ENCODE data around the gene PNPLA8.
"Not testable (repeated sequence)": the region's sequence is repeated elsewhere in the genome, so short reads cannot be mapped to it uniquely, and the experiment has no call there.

PNPLA8 gene

DNA sequence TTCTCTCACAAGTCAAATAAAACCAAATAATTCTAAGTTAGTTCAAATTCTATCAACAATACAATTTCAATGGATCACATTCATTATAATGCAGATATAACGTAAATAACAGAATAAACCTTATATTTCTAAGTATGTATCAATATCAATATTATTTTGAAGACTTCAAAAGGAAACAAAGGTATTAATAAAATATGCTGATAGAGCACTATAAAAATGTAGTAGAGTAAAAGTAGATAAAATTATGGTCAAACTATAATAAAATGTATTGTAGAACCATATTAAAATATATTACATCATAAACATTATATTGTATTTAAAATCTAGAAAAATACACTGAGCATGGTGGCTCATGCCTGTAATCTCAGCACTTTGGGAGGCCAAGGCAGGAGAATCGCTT lies 46.2 kb downstream of the PNPLA8 start:
- peak; percentile 65 for FAIRE-seq

DNA sequence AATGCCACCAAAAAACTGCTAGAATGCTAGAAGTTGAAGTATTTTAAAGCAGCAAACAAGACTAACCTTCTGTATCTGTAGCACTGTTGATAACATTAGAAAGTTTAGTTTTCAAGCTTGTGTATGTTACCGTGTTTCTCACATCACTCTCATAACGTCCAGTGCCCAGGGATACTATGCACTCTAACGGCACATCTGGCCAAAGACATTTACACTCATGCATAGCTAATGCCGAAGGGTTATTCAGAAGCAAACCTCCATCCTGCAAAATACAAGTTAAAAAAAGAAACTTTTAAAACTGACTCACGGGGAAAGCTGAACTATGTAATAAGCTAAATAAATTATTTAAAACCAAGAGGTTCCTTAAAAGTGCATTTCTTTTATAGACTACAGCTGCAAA lies 46.8 kb downstream of the PNPLA8 start:
- no peak for FAIRE-seq
- no peak for DNase-seq (ENCODE audit: low spot score)

More for the DNA sequence above, 46.2 kb downstream of the PNPLA8 start:
- DNase-seq (ENCODE audit: low spot score), result no peak

DNA sequence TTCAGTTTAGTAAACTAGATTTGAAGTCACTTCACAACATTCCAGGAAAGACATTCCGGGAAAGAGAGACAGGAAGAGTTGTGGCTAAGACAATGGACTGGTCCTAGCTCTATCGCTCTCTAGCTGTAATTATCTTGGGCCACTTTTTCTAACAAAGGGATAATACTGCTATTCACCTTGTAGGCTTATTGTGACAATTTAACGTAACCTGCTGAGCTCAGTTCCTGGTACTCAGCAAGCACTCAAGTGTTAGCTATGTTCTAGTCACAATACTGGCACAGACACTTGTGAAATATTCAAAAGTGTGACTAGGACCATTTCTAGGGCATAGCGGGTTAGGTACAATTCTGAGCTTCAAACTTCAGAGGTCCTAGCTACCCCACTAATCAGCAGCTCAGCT lies 57.7 kb downstream of the PNPLA8 start:
- FAIRE-seq, result no peak
- DNase-seq (ENCODE audit: low spot score), result no peak

DNA sequence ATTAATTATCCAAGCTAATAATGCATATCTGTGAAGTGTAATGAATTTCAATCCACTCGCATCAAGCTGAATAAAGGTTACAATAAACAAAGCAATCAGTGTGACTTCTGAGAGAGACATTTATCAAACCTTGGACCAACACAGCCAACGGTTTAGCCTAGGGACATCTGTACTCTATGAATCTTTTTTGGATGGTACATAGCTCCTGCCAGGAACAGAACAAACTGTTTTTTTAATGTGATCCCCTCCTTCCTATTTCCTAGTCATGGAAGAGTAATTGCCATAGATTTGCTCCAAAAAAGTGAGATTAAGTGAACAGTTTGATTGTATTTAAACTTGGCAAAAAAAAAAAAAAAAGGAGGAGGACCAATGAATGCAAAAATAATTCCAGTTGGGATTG lies 58.5 kb downstream of the PNPLA8 start:
- FAIRE-seq (no peak), DNase-seq (ENCODE audit: low spot score) (no peak)

DNA sequence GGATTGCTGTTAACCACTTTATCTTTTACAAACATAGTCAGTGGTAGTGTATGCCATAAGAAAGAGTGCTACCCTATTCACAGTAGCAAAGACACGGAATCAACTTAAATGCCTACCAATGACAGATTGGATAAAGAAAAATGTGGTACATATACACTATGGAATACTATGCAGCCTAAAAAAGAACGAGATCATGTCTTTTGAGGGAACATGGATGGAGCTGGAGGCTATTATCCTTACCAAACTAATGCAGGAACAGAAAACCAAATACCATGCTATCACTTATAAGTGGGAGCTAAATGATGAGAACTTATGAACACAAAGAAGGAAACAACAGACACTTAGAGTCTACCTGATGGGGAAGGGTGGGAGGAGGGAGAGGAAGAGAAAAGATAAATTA lies 59.6 kb downstream of the PNPLA8 start:
- DNase-seq (ENCODE audit: low spot score); FAIRE-seq: not testable (repeated sequence)

DNA sequence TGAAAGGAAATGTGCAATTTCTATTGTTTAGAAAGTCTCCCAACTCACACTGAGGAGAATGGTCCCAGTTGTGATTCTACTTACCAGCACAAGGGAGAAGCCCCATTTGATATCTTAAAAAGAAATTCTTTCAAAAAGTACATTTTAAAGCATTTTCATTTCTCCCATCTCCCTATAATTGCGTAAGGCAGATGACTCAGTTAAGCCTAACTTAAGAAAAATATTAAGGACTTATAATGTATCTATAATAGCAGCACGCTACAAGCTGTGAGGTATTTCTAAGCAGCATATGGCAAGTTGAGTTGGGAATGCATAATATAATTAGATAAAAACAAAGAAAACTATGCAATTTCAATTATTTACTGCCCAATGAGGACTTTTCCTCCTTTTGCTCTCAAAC lies 61.2 kb downstream of the PNPLA8 start:
- DNase-seq (ENCODE audit: low spot score), result no peak
- no peak for FAIRE-seq

DNA sequence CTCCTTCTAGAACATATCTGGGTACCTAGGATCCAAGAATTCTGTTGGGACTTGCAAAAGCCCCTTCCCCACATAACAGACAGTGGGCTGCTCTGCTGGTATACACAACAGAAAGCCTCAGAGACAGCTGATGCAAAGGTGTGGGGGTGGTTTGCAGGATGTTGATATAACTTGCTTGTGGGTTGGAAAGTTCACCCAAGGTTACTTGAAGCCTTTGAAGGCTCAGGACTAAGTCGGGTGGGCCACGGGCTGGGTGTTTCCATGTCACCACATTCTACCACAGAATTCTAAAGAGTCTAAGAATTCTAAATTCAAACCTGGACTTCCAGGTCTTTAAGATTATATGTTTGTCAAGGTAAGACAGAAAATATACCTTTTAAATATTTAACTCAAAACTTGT lies 62.3 kb downstream of the PNPLA8 start:
- FAIRE-seq, result no peak

DNA sequence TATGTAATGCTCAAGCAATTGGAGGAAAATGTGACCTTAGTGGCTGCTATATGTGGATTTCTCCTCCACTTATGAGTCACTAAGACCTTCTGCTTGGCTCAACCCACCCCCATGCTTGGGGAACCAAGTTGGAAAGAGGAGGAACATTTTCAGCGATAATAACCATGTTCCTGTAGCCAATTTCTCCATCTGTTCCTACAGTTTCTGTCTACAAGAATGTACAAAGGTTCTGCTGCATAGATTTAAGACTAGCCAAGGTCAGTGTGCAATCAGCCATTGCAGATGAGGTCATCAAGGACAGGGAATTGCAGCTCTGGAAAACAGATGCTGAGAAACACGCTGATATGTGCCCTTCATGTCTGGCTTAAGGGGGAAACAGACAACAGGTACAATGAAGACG lies 64.1 kb downstream of the PNPLA8 start:
- FAIRE-seq (peak; percentile 76), DNase-seq (ENCODE audit: low spot score) (peak; percentile 56)

More for the DNA sequence above, 62.3 kb downstream of the PNPLA8 start:
- no peak for DNase-seq (ENCODE audit: low spot score)

DNA sequence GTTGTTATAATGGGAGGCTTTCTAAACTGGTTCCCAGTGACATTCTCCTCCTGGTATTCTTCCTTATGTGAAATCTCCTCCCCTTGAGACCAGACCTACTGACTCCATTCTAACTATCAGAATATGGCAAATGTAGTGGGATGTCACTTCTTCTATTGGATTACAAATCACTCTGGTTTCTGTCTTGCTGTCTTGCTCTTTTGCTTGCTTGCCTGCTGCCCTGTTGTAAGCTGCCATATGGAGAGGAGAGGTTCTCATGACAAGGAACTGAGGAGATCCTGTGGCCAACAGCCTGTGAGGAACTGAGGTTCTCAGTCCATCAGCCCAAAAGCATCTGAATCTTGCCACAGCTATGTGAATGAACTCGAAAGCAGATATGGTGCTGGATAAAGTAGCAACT lies 65.0 kb downstream of the PNPLA8 start:
- no peak for FAIRE-seq

DNA sequence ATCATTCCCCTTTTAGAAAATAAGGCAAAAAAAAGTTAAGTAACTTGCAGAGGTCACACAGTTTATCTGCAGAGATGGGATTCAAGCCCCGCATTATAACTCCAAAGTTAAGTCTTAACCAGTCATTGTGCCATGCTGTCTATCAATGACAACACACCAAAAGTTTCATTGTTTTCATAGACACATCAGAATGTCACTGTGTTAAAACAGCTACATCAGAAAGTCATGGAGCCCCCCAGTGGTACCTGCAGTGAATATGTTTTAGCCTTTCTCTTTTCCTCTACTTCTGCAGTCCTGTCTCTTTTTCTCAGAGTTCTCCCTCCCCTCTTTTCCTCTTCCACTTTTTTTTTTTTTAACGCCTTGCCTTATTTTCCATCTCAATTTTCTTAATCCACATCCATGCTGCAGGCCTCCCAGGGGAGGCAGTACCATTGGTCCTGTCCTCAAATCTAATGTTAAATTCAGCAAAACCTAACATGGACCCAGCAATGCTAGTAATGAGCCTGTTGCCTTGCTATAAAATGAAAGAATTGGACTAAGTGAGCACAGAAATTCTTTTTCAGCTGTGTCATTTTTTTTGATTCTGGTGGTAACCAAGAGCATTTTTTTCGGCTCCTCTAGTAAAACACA lies 65.9 kb downstream of the PNPLA8 start:
- DNase-seq (ENCODE audit: low spot score) (peak; percentile 43), FAIRE-seq (peak; percentile 71)

More for the DNA sequence above, 65.0 kb downstream of the PNPLA8 start:
- no peak for DNase-seq (ENCODE audit: low spot score)

DNA sequence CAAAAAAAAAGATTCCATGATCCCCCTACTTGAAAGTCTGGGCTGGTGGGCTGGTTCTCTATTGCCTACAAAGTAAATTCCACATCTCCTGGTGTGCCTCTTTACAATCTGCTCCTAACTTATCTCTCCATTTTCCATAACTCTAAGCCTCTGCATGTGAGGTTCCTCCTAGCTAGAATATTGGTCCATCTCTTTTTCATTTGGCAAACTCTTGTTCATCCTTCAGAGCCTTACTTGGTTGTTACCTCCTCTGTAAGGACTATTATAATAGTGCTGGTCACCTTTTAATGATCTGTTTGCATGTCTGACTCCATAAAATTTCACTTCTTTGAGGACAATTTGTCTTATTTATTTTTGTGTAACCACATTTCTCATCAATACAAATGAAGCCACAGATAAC lies 68.1 kb downstream of the PNPLA8 start:
- FAIRE-seq (no peak), DNase-seq (ENCODE audit: low spot score) (no peak)

DNA sequence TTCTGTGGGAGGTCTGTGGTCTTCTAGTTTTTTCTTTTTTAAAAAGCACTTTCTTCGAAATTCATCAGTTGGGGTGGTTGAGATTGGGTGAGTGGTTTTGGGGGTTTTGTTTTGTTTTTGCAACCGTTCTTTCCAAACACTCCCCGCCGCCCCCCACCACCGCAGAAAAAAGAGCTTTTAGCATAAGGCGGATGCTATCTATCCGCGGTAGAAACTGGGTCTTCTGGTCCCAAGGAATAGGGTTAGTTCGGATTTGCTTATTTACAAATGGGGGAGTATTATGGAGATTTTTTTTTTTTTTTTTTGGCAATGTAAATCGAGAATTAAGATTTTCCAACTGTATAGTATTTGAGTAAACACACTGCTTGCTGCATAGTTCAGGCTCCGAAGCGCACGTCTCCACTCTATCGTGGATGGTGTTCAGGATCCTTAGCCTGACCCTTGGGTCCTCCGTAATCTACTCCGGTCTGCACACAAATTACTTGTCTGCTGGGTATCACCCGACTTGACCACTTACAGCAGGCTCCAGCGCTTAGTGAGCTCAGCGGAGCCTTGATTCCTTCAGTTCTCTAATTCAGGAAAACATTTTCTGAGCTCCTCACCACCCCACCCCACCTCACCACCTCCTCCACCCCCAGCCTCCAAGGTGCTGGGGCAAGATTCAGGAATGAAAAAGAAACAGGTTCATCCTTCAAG lies 68.9 kb downstream of the PNPLA8 start:
- no peak for DNase-seq (ENCODE audit: low spot score)
- FAIRE-seq, result no peak

DNA sequence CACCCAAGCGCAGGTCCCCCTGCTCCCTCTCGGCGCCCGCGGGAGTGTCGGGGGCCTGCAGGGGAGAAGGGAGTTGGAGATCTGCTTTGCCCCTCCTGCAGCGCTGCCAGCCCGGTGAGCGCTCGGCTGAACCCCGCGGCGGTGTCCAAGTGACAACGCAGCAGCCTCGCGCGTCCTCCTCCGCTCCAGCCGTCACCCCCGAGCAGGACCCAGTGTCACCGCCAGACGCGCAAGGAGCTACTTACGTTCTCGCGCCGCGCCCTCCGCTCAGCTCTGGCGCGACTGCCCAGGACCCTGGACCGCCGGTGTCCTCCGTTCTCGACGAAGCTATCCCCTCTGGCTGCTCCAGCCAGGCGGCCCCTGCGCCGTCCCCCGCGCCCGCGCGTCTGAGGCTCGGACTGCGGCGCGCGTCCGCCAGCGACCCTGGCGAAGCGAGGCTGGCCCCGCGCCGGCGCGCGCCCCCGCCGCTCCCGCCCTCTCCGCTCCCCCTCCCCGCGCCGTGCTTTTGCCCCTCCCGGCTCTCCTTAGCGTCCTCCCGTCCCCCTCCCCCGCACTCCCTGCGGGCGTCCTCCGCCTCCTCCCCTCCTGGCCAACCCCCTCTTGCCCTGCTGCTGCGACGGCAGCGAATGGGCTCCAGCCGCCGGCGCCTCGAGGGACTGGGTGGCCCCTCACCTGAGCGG lies 69.8 kb downstream of the PNPLA8 start, which contains the start of gene NRCAM:
TSS of gene NRCAM (minus strand) at position 439 of the 680 bp plus-strand sequence. CDS start 216,372 bp downstream, outside the sequence.
- DNase-seq (ENCODE audit: low spot score), result no peak
- FAIRE-seq, result no peak

DNA sequence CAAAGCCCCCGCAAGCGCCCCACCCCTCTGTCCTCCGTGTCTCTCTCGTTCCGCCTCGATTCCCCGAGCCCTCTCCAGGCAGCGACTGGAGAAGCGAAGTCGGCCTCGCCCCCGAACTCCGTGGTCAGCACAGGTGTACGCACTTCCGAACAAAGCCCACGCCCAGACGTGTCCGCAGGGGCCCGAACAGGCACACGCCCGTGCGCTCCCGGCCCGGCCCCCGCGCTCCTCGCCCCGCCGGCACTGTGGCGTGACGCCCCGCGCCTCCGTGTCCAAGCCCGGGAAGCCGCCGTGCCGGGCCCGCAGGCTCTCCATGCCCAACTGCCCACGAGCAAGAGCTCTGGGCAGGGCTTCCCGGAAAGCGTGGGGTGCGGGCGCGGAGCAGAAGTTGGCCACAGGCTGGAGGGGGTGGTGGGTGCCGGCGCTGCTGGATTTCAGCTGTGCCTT lies 70.4 kb downstream of the PNPLA8 start:
- FAIRE-seq (no peak), DNase-seq (ENCODE audit: low spot score) (no peak)

DNA sequence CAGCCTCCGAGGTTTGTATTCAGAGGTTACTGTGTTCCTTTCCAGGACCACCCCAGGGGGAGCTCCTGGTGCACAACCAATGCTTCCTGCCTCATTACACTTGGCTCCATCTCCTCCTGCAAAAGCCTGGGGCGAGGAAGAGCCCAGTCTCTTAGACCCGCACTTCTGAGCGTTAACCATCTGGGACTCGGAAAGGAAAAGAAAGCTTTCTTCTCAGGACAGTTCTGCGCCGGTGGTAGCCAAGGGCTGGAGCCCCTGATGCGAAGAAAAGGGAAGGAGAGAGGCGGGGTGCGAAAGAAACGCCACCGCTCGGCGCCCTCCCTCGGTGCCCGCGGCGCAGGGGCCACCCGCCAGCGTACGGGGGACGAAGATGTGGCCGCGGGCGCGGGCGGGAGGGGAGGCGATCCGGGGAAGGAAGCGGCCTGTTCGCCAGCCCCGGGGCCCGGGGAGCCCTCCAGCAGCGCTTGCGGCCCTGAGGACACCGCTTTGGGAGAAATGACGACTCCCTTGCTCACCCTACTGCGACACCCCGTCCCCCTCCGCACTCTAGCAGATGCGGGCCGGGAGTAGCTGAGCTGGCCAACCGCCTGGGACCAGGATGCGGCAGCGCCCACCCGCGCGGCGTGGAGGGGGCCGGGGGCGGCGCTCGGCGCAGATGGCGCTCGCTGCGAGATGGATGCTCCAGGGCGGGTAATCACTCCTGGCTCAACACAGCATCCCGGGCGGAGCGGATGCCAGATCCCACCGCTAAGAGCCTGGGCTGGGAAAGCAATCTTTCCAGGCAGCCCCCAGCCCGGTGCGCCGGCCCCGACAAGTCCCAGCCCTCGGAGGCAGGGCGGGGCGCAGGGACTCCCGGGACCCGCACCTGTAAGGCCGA lies 71.0 kb downstream of the PNPLA8 start:
- FAIRE-seq (no peak), DNase-seq (ENCODE audit: low spot score) (no peak)

DNA sequence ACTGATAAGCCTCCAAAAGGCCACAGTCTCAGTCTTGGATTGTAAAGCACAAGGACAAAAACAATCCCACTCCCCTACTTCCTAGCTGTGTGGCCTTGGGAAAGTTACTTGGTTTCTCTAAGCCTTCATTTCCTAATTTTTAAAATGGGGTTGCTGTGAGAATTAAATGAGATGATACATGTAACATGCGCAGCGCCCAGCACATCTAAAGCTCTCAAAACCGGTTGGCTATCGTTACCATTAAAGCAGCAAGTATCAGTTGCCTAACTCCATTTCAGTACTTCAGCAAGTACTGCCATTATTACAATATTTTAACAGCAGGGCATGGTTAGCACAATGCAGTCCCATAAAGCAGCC lies 71.6 kb downstream of the PNPLA8 start:
- FAIRE-seq (no peak), DNase-seq (ENCODE audit: low spot score) (no peak)

DNA sequence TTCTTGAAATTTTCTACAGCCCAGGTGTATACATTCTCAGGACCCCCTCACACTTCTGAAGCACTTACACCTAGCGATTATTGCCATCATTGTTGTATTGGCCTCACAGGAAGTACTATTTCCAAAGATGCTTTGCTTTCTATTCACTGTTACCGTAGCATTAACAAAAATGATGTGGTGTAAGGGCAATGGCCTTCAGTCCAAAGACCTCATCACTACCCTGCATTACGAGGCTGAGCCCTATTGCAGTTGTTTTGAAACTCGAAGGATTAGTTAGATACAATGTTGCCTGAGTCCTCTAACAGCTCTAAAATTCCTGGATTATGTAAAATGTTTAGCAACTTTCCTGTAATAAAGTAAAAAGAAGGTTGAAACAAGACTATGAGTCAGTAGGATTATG lies 72.6 kb downstream of the PNPLA8 start:
- DNase-seq (ENCODE audit: low spot score) (no peak), FAIRE-seq (no peak)

DNA sequence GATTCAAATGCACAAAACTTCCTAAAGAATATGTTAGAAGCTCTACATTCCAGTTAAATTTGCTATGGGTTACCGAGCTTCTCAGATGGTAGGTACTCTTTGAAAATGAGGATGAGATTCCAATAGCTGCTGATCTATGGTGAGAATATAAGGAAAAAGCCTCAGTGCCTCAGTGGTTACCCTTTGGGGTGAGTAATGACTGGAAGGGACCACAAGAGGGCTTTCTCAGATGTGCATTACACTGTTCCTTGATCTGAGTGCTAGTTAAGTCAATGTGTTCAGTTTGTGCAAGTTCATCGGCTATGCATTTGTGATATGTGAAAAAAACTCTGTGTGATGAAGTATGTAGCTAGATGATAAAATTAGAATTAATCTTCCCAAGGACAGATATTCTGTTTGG lies 73.2 kb downstream of the PNPLA8 start:
- FAIRE-seq, result peak; percentile 65
- peak; percentile 42 for DNase-seq (ENCODE audit: low spot score)

DNA sequence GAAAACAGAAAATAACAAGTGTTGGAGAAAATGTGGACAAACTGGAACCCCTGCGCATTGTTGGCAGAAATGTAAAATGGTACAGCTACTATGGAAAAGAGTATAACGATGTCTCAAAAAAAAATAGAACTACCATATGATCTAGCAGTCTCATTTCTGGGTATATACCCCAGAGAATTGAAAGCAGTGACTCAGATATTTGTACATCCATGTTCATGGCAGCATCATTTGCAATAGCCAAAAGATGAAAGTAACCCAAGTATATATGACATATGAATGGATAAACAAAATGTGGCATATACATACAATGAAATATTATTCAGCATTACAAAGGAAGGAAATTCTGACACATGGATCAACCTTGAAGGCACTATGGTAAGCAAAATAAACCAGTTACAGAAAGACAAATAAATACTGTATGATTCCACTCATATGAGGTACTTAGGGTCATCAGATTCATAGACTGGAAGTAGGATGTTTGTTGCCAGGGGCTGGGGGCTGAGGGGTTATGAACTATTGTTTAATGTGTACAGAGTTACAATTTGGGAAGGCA lies 74.6 kb downstream of the PNPLA8 start:
- no peak for DNase-seq (ENCODE audit: low spot score)
- no peak for FAIRE-seq

DNA sequence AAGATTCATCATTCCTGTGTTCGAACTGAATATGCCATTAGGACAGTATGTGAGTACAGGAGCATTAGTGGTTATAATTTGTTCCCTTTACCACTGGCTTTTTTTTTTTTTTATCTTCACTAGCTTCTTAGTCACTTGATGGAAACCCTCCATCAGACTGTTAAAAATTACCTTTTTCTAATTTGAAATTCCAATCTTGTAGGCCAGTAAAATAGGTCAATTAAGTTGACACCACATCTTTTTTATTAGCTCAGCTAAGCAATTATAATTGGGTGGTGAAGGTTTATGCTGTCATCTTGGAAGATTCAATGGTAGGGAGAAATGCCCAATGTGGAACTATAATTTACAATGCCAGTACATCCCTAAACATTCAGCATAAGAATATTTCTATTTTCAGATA lies 75.8 kb downstream of the PNPLA8 start:
- FAIRE-seq (no peak), DNase-seq (ENCODE audit: low spot score) (no peak)

DNA sequence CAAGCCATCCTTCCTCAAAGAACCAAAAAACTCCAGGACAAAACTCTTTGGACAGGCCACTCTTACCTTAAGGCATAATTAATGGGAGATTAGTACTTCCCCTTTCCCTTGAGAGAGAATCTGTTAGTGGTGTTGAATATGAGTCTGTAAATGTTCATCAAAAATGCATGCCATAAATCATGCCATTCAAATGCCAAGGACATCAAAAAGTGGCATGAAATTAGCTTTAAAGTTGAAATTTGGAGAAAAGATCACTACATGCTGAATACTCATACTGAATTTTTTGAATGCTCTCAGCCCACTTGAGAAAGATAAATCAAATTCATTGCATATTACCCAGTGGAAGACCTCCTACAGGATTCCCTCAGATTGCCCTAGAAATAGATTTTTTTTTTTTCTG lies 76.4 kb downstream of the PNPLA8 start:
- FAIRE-seq, result no peak
- DNase-seq (ENCODE audit: low spot score), result no peak
